GM12878 (cell line): ENCODE results near the gene PIGL. TPM values are rescaled to one million over a fixed set of nuclear protein-coding genes. Genes with fewer than 3 reads are reported as not detected.
"Not testable (repeated sequence)": the region's sequence is repeated elsewhere in the genome, so short reads cannot be mapped to it uniquely, and the experiment has no call there.

Experiments
- ATAC-seq: fragments of 200-7000 bp; cut with Tn5 transposase; 3 replicates; pipeline ENCODE4 v1.9.1; 2020; ENCODE audit warnings: mild to moderate bottlenecking, moderate library complexity
- BruUV-seq: library from RNA; stranded (reverse); fragments of 400-500 nt; replicated peaks from 2 replicates; lab custom pipeline; 2021; lab: Mats Ljungman, UMichigan
- CTCF ChIA-PET: fragments of 300-600 bp; sonication (Branson Sonifier 250); formaldehyde crosslinking; extraction: SDS; loops from one replicate; lab custom pipeline; 2021; ENCODE audit warnings: inconsistent platforms; lab: Yijun Ruan, JAX
- POLR2A ChIA-PET: fragments of 350-600 bp; formaldehyde crosslinking; extraction: SDS; loops from one replicate; lab custom pipeline; 2021; ENCODE audit warnings: inconsistent platforms; lab: Charles Lee
- RAD21 ChIA-PET: fragments of 300-600 bp; sonication (Branson Sonifier 250); formaldehyde crosslinking; loops from one replicate; lab custom pipeline; 2023; ENCODE audit warnings: antibody characterized with exemption; ENCODE audit not compliant: unreplicated experiment; lab: Charles Lee
- SMC1A ChIA-PET: fragments of 300-600 bp; sonication (Branson Sonifier 250); formaldehyde crosslinking; loops from one replicate; lab custom pipeline; 2023; ENCODE audit not compliant: unreplicated experiment, uncharacterized antibody; lab: Charles Lee
- DNase-seq: peaks from one replicate; pipeline ENCODE4 v3.0.0-alpha.2; 2011; ENCODE audit warnings: low read depth, low spot score
- FAIRE-seq: peaks from 3 replicates; lab custom pipeline; 2011; peaks lifted over from hg19 to GRCh38; lab: Jason Lieb, UNC
- H2AFZ ChIP-seq: 2 replicates; pipeline ENCODE4 v1.6.0; 2011; ENCODE audit warnings: low read depth, low read length, control low read depth; ENCODE audit not compliant: control insufficient read depth
- H3K27ac ChIP-seq: 2 replicates; pipeline ENCODE4 v1.5.1; 2011; ENCODE audit warnings: control low read depth; ENCODE audit not compliant: control insufficient read depth, insufficient read depth
- H3K27me3 ChIP-seq, 2 experiments: replicated peaks in 1 of 2; 2 replicates each; pipeline versions ENCODE4 v1.6.0 to v1.6.1; 2011; ENCODE audit warnings: low read length in 1 of 2; ENCODE audit not compliant: control insufficient read depth in 2 of 2, insufficient read depth in 2 of 2
- H3K36me3 ChIP-seq, 2 experiments: 2 replicates each; pipeline ENCODE4 v1.5.1; 2011; ENCODE audit warnings: low read length in 1 of 2; ENCODE audit not compliant: control insufficient read depth in 2 of 2, insufficient read depth in 2 of 2
- H3K4me1 ChIP-seq: 2 replicates; pipeline ENCODE4 v1.6.1; 2011; ENCODE audit warnings: mild to moderate bottlenecking, low read length, moderate library complexity, mixed read lengths; ENCODE audit not compliant: control insufficient read depth, insufficient read depth
- H3K4me2 ChIP-seq: 2 replicates; pipeline ENCODE4 v1.6.0; 2011; ENCODE audit warnings: control low read depth; ENCODE audit not compliant: control insufficient read depth, insufficient read depth
- H3K4me3 ChIP-seq: fragments of 200-600 bp; sonication (generic); 2 replicates; pipeline ENCODE4 v1.5.1; 2016
- H3K79me2 ChIP-seq: 2 replicates; pipeline ENCODE4 v1.6.0; 2011; ENCODE audit warnings: low read length; ENCODE audit not compliant: control insufficient read depth, insufficient read depth
- H3K9ac ChIP-seq: 2 replicates; pipeline ENCODE4 v1.8.0; 2011; ENCODE audit warnings: low read length, control low read depth, mixed read lengths; ENCODE audit not compliant: control insufficient read depth, insufficient read depth
- H3K9me3 ChIP-seq: replicated peaks from 3 replicates; pipeline ENCODE4 v1.5.1; 2011; ENCODE audit warnings: mild to moderate bottlenecking, low read length; ENCODE audit not compliant: control insufficient read depth, insufficient read depth
- H4K20me1 ChIP-seq: 2 replicates; pipeline ENCODE4 v1.6.0; 2011; ENCODE audit not compliant: control insufficient read depth, insufficient read depth
- MEF2A ChIP-seq: IDR thresholded peaks from 2 replicates; pipeline ENCODE4 v1.6.1; 2011; ENCODE audit warnings: low read depth, mild to moderate bottlenecking, low read length, moderate library complexity; ENCODE audit not compliant: insufficient read depth
- RUNX3 ChIP-seq: IDR thresholded peaks from 2 replicates; pipeline ENCODE4 v1.6.1; 2012; ENCODE audit warnings: low read length, inconsistent platforms
- TCF7 ChIP-seq: IDR thresholded peaks from 2 replicates; pipeline ENCODE4 v1.6.1; 2014; ENCODE audit warnings: antibody characterized with exemption, borderline replicate concordance
- WGBS: methylation state at CpG from one replicate; pipeline ENCODE4 v1.1.6; 2016; ENCODE audit warnings: low lambda C conversion rate; ENCODE audit not compliant: insufficient replicate concordance, insufficient coverage; ENCODE audit errors: missing lambda C conversion rate; 5-methylcytosine and 5-hydroxymethylcytosine counted together
- in situ Hi-C: fragments of 300-500 bp; cut with MboI; formaldehyde crosslinking; loops from 9 replicates; pipeline ENCODE4 v1.14.3; 2018; ENCODE audit warnings: mixed read lengths
- intact Hi-C: fragments of 100-400 bp; cut with micrococcal nuclease; formaldehyde crosslinking; loops from one replicate; pipeline ENCODE4 v1.14.2; 2022; ENCODE audit not compliant: unreplicated experiment
- polyA plus RNA-seq, 11 experiments: library from polyadenylated mRNA; depleted of rRNA in 4 of 11; unstranded in 6 of 11; stranded (reverse) in 5 of 11; fragments of >200 nt; fragmentation: Nextera tagmentation in 4 of 11; fragmentation: Illumina TruSeq in 1 of 11; extraction: Ambion mirVana in 4 of 11; extraction: Trizol in 1 of 11; gene quantifications; 1 replicate in 1 of 11; 2 replicates in 10 of 11; pipeline versions ENCODE4 v1.2.1 to v1.2.3, GENCODE V29; 2011 to 2016; ENCODE audit warnings: inconsistent platforms in 2 of 11, missing spikeins in 2 of 11, low read depth in 1 of 11
- total RNA-seq, 4 experiments: library from RNA; depleted of rRNA in 3 of 4; stranded (reverse); fragments of >200 nt in 3 of 4; fragmentation: Illumina TruSeq in 1 of 4; extraction: Trizol in 1 of 4; gene quantifications; 2 replicates each; pipeline versions ENCODE4 v1.2.1 to v1.2.3, GENCODE V29; 2013 to 2021
- TF ChIP-seq, protein P1 (sequence below): IDR thresholded peaks from 2 replicates; pipeline ENCODE4 v1.6.1; 2012; ENCODE audit warnings: mild to moderate bottlenecking, low read depth, low read length

Gene PIGL
- total and polyA plus RNA-seq, 10 of the 15 experiments (the other 5 are each of a cell fraction or from before 2014, with no cell fraction given) = 25.9 to 52.5 (median 30.2) TPM

DNA sequence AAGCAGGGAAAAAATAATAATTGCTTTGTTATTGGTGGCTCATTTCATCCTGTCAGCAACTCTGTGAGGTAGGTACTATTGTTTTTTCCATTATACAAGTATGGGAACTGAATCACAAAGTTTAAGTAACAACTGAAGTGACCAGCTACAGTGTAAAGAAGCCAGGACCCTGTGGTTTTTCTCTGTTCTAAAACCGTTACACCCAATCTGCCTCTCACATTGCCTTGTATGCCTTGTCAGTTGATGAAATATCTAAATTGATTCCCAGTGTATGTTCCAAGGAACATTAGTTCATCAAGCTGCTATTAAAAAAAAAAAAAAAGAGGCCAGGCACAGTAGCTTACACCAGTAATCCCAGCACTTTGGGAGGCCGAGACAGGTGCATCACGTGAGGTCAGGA lies 5.4 kb downstream of the PIGL start (continued):
- TF ChIP-seq, protein P1, sequence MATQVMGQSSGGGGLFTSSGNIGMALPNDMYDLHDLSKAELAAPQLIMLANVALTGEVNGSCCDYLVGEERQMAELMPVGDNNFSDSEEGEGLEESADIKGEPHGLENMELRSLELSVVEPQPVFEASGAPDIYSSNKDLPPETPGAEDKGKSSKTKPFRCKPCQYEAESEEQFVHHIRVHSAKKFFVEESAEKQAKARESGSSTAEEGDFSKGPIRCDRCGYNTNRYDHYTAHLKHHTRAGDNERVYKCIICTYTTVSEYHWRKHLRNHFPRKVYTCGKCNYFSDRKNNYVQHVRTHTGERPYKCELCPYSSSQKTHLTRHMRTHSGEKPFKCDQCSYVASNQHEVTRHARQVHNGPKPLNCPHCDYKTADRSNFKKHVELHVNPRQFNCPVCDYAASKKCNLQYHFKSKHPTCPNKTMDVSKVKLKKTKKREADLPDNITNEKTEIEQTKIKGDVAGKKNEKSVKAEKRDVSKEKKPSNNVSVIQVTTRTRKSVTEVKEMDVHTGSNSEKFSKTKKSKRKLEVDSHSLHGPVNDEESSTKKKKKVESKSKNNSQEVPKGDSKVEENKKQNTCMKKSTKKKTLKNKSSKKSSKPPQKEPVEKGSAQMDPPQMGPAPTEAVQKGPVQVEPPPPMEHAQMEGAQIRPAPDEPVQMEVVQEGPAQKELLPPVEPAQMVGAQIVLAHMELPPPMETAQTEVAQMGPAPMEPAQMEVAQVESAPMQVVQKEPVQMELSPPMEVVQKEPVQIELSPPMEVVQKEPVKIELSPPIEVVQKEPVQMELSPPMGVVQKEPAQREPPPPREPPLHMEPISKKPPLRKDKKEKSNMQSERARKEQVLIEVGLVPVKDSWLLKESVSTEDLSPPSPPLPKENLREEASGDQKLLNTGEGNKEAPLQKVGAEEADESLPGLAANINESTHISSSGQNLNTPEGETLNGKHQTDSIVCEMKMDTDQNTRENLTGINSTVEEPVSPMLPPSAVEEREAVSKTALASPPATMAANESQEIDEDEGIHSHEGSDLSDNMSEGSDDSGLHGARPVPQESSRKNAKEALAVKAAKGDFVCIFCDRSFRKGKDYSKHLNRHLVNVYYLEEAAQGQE = no peak

GRCh38 chr17:16229912-16230561 lies 13.0 kb downstream of the PIGL start:
- in situ Hi-C loops, FAIRE-seq, H4K20me1 ChIP-seq, H3K4me3 ChIP-seq, H3K27me3 ChIP-seq, H3K4me1 ChIP-seq, H3K79me2 ChIP-seq, DNase-seq, H3K36me3 ChIP-seq, H3K9me3 ChIP-seq, BruUV-seq, intact Hi-C loops: not testable (repeated sequence)
- ATAC-seq = peak; percentile 18
- 59% methylated on average over 8 of the region's 8 CpGs for WGBS
- H3K27ac ChIP-seq = peak overlapping the region; percentile 59
- SMC1A ChIA-PET = interaction anchor here (1.1 to 2.3 kb wide), 6 partner anchors 8 to 146 kb away, joined by 3 to 9 read pairs (median 3); no protein-coding TSS in a partner anchor
- 0 out of 2 replicates have a peak, but pooled peaks have one; percentile 14 for TF ChIP-seq MEF2A
- peak; percentile 38; the same call in 1 of the 2 replicates for TF ChIP-seq RUNX3
- TF ChIP-seq TCF7 = 0 out of 2 replicates have a peak, but pooled peaks have one; percentile 38
- POLR2A ChIA-PET = interaction anchor here (0.6 to 1.8 kb wide), 3 partner anchors 13 to 151 kb away, joined by 5 to 8 read pairs (median 6); partner anchors contain the start of genes PIGL and UBB
- peak overlapping the region; percentile 69 for H2AFZ ChIP-seq
- CTCF ChIA-PET = interaction anchor here (0.6 to 1.3 kb wide), 2 partner anchors 13 to 14 kb away, joined by 3 to 4 read pairs; partner anchors contain the start of gene PIGL
- H3K9ac ChIP-seq = peak overlapping the region; percentile 14; the same call in 1 of the 2 replicates
- peak overlapping the region; percentile 53 for H3K4me2 ChIP-seq
- RAD21 ChIA-PET = interaction anchor here (0.6 to 0.7 kb wide), 2 partner anchors 59 to 235 kb away, joined by 3 read pairs; no protein-coding TSS in a partner anchor
